PC-3 (cell line): Measurements from ENCODE around the gene SLC25A23. TPM values are rescaled to one million over a fixed set of nuclear protein-coding genes. Genes with fewer than 3 reads are reported as not detected.
"Not testable (repeated sequence)": the region's sequence is repeated elsewhere in the genome, so short reads cannot be mapped to it uniquely, and the experiment has no call there.

ENCODE experiments used
- ATAC-seq: fragments of 200-7000 bp; cut with Tn5 transposase; 2 replicates; pipeline ENCODE4 v1.9.1; 2020; ENCODE audit warnings: mild to moderate bottlenecking, moderate library complexity
- BruUV-seq: library from RNA; stranded (reverse); fragments of 400-500 nt; replicated peaks from 2 replicates; lab custom pipeline; 2021; lab: Mats Ljungman, UMichigan
- CTCF ChIA-PET: fragments of 300-600 bp; sonication (Branson Sonifier 250); formaldehyde crosslinking; loops from one replicate; lab custom pipeline; 2022; ENCODE audit warnings: antibody characterized with exemption; lab: Charles Lee
- POLR2A ChIA-PET: fragments of 300-600 bp; sonication (Branson Sonifier 250); formaldehyde crosslinking; loops from one replicate; lab custom pipeline; 2022; ENCODE audit warnings: antibody characterized with exemption; ENCODE audit not compliant: unreplicated experiment; lab: Charles Lee
- DNase-seq: peaks from one replicate; pipeline ENCODE4 v3.0.0-alpha.2; 2015
- H2AFZ ChIP-seq: fragments of 300-600 bp; sonication (generic); 2 replicates; pipeline ENCODE4 v1.6.0; 2016; ENCODE audit warnings: antibody characterized with exemption, low read length
- H3F3A ChIP-seq: fragments of 300-600 bp; sonication (generic); one replicate; pipeline ENCODE4 v1.6.0; 2017; ENCODE audit warnings: antibody characterized with exemption, low read length, control low read depth, mild to moderate bottlenecking; ENCODE audit not compliant: unreplicated experiment
- H3K27ac ChIP-seq: fragments of 300-600 bp; sonication (generic); 2 replicates; pipeline ENCODE4 v1.5.1; 2016; ENCODE audit warnings: mild to moderate bottlenecking, low read length
- H3K27me3 ChIP-seq: fragments of 300-600 bp; sonication (generic); 2 replicates; pipeline ENCODE4 v1.6.1; 2016; ENCODE audit warnings: low read length, mixed read lengths
- H3K36me3 ChIP-seq: fragments of 300-600 bp; sonication (generic); 2 replicates; pipeline ENCODE4 v1.6.1; 2016; ENCODE audit warnings: low read depth, mixed run types, low read length, mixed read lengths
- H3K4me1 ChIP-seq: fragments of 300-600 bp; sonication (generic); 2 replicates; pipeline ENCODE4 v1.5.1; 2016; ENCODE audit warnings: low read length; ENCODE audit not compliant: insufficient read depth
- H3K4me2 ChIP-seq: fragments of 300-600 bp; sonication (generic); 2 replicates; pipeline ENCODE4 v1.6.0; 2016; ENCODE audit warnings: low read length
- H3K4me3 ChIP-seq: fragments of 300-600 bp; sonication (generic); 2 replicates; pipeline ENCODE4 v1.5.1; 2016; ENCODE audit warnings: mild to moderate bottlenecking, low read length, mixed read lengths
- H3K79me2 ChIP-seq: fragments of 300-600 bp; sonication (generic); 2 replicates; pipeline ENCODE4 v1.6.1; 2017; ENCODE audit warnings: low read length, mixed read lengths
- H3K9ac ChIP-seq: fragments of 300-600 bp; sonication (generic); 2 replicates; pipeline ENCODE4 v1.6.0; 2016; ENCODE audit warnings: mild to moderate bottlenecking, low read length
- H3K9me2 ChIP-seq: fragments of 300-600 bp; sonication (generic); replicated peaks from 2 replicates; pipeline ENCODE4 v1.6.1; 2016; ENCODE audit warnings: mixed run types, low read length, mixed read lengths
- H3K9me3 ChIP-seq: fragments of 300-600 bp; sonication (generic); 2 replicates; pipeline ENCODE4 v1.6.1; 2016; ENCODE audit warnings: low read length, mixed read lengths
- H4K20me1 ChIP-seq: fragments of 300-600 bp; sonication (generic); 2 replicates; pipeline ENCODE4 v1.6.1; 2016; ENCODE audit warnings: low read length, mixed read lengths
- CTCF ChIP-seq: fragments of 300-600 bp; sonication (generic); conservative IDR thresholded peaks from 2 replicates; pipeline ENCODE4 v1.5.1; 2017; ENCODE audit warnings: antibody characterized with exemption, low read depth, mild to moderate bottlenecking, low read length
- EZH2 ChIP-seq: fragments of 300-600 bp; sonication (generic); IDR thresholded peaks from one replicate; pipeline ENCODE4 v1.6.1; 2017; ENCODE audit warnings: antibody characterized with exemption, mild to moderate bottlenecking, low read length; ENCODE audit not compliant: unreplicated experiment
- EZH2phosphoT487 ChIP-seq: fragments of 300-600 bp; sonication (generic); IDR thresholded peaks from 2 replicates; pipeline ENCODE4 v1.6.1; 2018; ENCODE audit warnings: mild to moderate bottlenecking, antibody characterized with exemption, low read length, borderline replicate concordance
- intact Hi-C: fragments of 100-400 bp; cut with micrococcal nuclease; formaldehyde crosslinking; loops from 2 replicates; pipeline ENCODE4 v1.9.0; 2023
- total RNA-seq: library from RNA; depleted of rRNA; stranded (reverse); fragments of >200 nt; gene quantifications from 2 replicates; pipeline ENCODE4 v1.2.3, GENCODE V29; 2014

The SLC25A23 gene
- total RNA-seq, 1 experiment from 2014 or later, result 61.4 TPM

DNA sequence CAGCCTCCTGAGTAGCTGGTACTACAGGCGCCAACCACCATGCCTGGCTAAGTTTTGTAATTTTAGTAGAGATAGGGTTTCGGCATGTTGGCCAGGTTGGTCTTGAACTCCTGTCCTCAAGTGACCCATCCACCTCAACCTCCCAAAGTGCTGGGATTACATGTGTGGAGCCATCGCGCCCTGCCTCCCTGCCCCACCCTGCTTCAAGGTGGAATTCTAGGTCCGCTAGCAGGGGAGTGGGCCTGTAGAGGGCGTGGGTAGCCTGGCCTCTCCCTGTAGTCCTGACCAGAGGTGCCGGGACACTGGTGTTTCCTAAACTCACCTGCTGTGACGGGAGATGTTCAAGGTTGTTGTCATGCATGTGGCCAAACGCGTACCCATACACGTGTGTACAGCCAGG, 26.4 kb downstream of the SLC25A23 start:
- H3K9me3 ChIP-seq, result no peaks in the 10 kb centered on the region
- ChIA-PET CTCF (no interaction called here), POLR2A (no interaction called here)
- TF ChIP-seq EZH2phosphoT487 (no peak), CTCF (no peak), EZH2 (no peak)
- no peaks in the 10 kb centered on the region for H3K4me1 ChIP-seq
- no peak overlapping the region for H3K4me3 ChIP-seq
- H3K79me2 ChIP-seq, result no peaks in the 10 kb centered on the region
- DNase-seq, result no peak
- intact Hi-C loops, result no loop called here
- H3K27ac ChIP-seq, result no peak overlapping the region
- ATAC-seq, result no peak
- no peaks in the 10 kb centered on the region for H3F3A ChIP-seq
- BruUV-seq, result no TSS peak
- H3K9me2 ChIP-seq, result no peaks in the 10 kb centered on the region
- H3K27me3 ChIP-seq, result no peaks in the 10 kb centered on the region
- H4K20me1 ChIP-seq, result no peaks in the 10 kb centered on the region
- no peak overlapping the region for H3K9ac ChIP-seq
- no peak overlapping the region for H2AFZ ChIP-seq
- H3K36me3 ChIP-seq, result no peaks in the 10 kb centered on the region
- H3K4me2 ChIP-seq, result no peak overlapping the region

GRCh38 chr19:6431891-6432290, 27.7 kb downstream of the SLC25A23 start:
- Histone ChIP-seq H3K79me2 (no peaks in the 10 kb centered on the region), H3K9me2 (no peaks in the 10 kb centered on the region), H2AFZ (no peak overlapping the region), H3K4me3 (no peak overlapping the region), H3K9ac (no peak overlapping the region), H3K36me3 (no peaks in the 10 kb centered on the region), H3F3A (no peaks in the 10 kb centered on the region), H3K27ac (no peak overlapping the region), H3K27me3 (no peaks in the 10 kb centered on the region), H3K9me3 (no peaks in the 10 kb centered on the region), H3K4me1 (no peaks in the 10 kb centered on the region), H4K20me1 (no peaks in the 10 kb centered on the region), H3K4me2 (no peak overlapping the region)
- POLR2A ChIA-PET, result no interaction called here
- intact Hi-C loops, result no loop called here
- no peak for ATAC-seq
- CTCF ChIA-PET, result no interaction called here
- no peak for DNase-seq
- TF ChIP-seq EZH2 (no peak), CTCF (no peak), EZH2phosphoT487 (no peak)
- BruUV-seq, result no TSS peak

GRCh38 chr19:6429419-6430221, 30.0 kb downstream of the SLC25A23 start:
- Histone ChIP-seq H3K27ac (no peak overlapping the region), H3K79me2 (no peaks in the 10 kb centered on the region), H3K4me2 (peak overlapping the region; percentile 23; the same call in 1 of the 2 replicates), H3K4me1 (peaks cover 5% of the 10 kb centered on the region; the same call in 1 of the 2 replicates), H3K9ac (no peak overlapping the region), H2AFZ (peak overlapping the region; percentile 60), H3K36me3 (no peaks in the 10 kb centered on the region), H3K4me3 (no peak overlapping the region), H3K9me3 (no peaks in the 10 kb centered on the region), H3K27me3 (no peaks in the 10 kb centered on the region), H4K20me1 (no peaks in the 10 kb centered on the region), H3F3A (no peaks in the 10 kb centered on the region), H3K9me2 (no peaks in the 10 kb centered on the region)
- no TSS peak for BruUV-seq
- DNase-seq (peak; percentile 19), ATAC-seq (no peak)
- CTCF ChIA-PET, result no interaction called here
- TF ChIP-seq EZH2phosphoT487 (no peak), EZH2 (no peak), CTCF (no peak)
- intact Hi-C loops, result loop anchor here (5.0 kb wide), 1 partner anchor 302 kb away; no protein-coding TSS in a partner anchor
- POLR2A ChIA-PET, result no interaction called here

GRCh38 chr19:6428692-6429418, 30.7 kb downstream of the SLC25A23 start:
- H3F3A ChIP-seq, H3K27ac ChIP-seq, H3K4me1 ChIP-seq, H3K9me2 ChIP-seq, POLR2A ChIA-PET, H3K4me3 ChIP-seq, H4K20me1 ChIP-seq, H3K4me2 ChIP-seq, CTCF ChIA-PET, H3K79me2 ChIP-seq, H3K9ac ChIP-seq, BruUV-seq, ATAC-seq, H3K27me3 ChIP-seq, H3K9me3 ChIP-seq, H3K36me3 ChIP-seq, DNase-seq: not testable (repeated sequence)
- intact Hi-C loops, result loop anchor here (5.0 kb wide), 1 partner anchor 302 kb away; no protein-coding TSS in a partner anchor
- peak overlapping the region; percentile 60; the same call in 1 of the 2 replicates for H2AFZ ChIP-seq
